HEK293 (cell line): ENCODE data around the gene RPS6KA1.
"Not testable (repeated sequence)": the region's sequence is repeated elsewhere in the genome, so short reads cannot be mapped to it uniquely, and the experiment has no call there.

ENCODE experiments used
- CTCF ChIA-PET: fragments of 350-600 bp; formaldehyde crosslinking; extraction: SDS; loops from one replicate; lab custom pipeline; 2021; ENCODE audit warnings: antibody characterized with exemption; lab: Yijun Ruan, JAX
- POLR2A ChIA-PET: fragments of 300-600 bp; formaldehyde crosslinking; extraction: SDS; loops from one replicate; lab custom pipeline; 2020; ENCODE audit warnings: antibody characterized with exemption, inconsistent platforms; lab: Yijun Ruan, JAX
- H3K27ac ChIP-seq: fragments of 200-500 bp; sonication (Bioruptor generic); 2 replicates; pipeline ENCODE4 v1.5.1; 2014; ENCODE audit warnings: low read depth, low read length, control low read depth, inconsistent platforms; ENCODE audit errors: extremely low read depth
- H3K36me3 ChIP-seq, 2 experiments: fragments of 200-500 bp in 1 of 2; sonication (Bioruptor generic) in 1 of 2; 1 replicate in 1 of 2; 2 replicates in 1 of 2; pipeline ENCODE4 v1.5.1; 2014 to 2017; ENCODE audit warnings: inconsistent platforms in 2 of 2, low read length in 2 of 2; ENCODE audit not compliant: control insufficient read depth in 2 of 2, insufficient read depth in 1 of 2
- H3K4me1 ChIP-seq: fragments of 200-500 bp; sonication (Bioruptor generic); 2 replicates; pipeline ENCODE4 v1.5.1; 2014; ENCODE audit warnings: mild to moderate bottlenecking, low read length, inconsistent platforms; ENCODE audit not compliant: control insufficient read depth, insufficient read depth
- H3K4me3 ChIP-seq: 2 replicates; pipeline ENCODE4 v1.5.1; 2011; ENCODE audit warnings: low read depth, mild to moderate bottlenecking, control low read depth, low read length, moderate library complexity
- H3K9me3 ChIP-seq: fragments of 200-500 bp; sonication (Bioruptor generic); 2 replicates; pipeline ENCODE4 v1.5.1; 2014; ENCODE audit warnings: low read depth, low read length, inconsistent platforms; ENCODE audit not compliant: control insufficient read depth, insufficient read depth
- KLF7 ChIP-seq: fragments of 450-650 bp; formaldehyde crosslinking; IDR thresholded peaks from 2 replicates; pipeline ENCODE4 v1.5.1; 2016; ENCODE audit warnings: missing biosample characterization, missing genetic modification characterization, borderline replicate concordance
- KLF9 ChIP-seq: fragments of 450-650 bp; formaldehyde crosslinking; IDR thresholded peaks from 2 replicates; pipeline ENCODE4 v1.5.1; 2016; ENCODE audit warnings: missing biosample characterization, missing genetic modification characterization, low read depth
- PRDM6 ChIP-seq: fragments of 450-650 bp; formaldehyde crosslinking; IDR thresholded peaks from 2 replicates; pipeline ENCODE4 v1.5.1; 2017; ENCODE audit warnings: missing biosample characterization, missing genetic modification characterization
- ZBTB20 ChIP-seq: fragments of 450-650 bp; formaldehyde crosslinking; IDR thresholded peaks from 2 replicates; pipeline ENCODE4 v1.5.1; 2016; ENCODE audit warnings: missing biosample characterization, missing genetic modification characterization
- ZBTB21 ChIP-seq: fragments of 450-650 bp; formaldehyde crosslinking; IDR thresholded peaks from 2 replicates; pipeline ENCODE4 v1.5.1; 2017; ENCODE audit warnings: missing biosample characterization, missing genetic modification characterization
- ZNF114 ChIP-seq: fragments of 450-650 bp; formaldehyde crosslinking; IDR thresholded peaks from 2 replicates; pipeline ENCODE4 v1.5.0; 2017; ENCODE audit warnings: missing biosample characterization, missing genetic modification characterization
- ZNF169 ChIP-seq: fragments of 450-650 bp; formaldehyde crosslinking; IDR thresholded peaks from 2 replicates; pipeline ENCODE4 v1.5.1; 2016; ENCODE audit warnings: missing biosample characterization, missing genetic modification characterization
- ZNF202 ChIP-seq: fragments of 450-650 bp; formaldehyde crosslinking; IDR thresholded peaks from 2 replicates; pipeline ENCODE4 v1.5.1; 2016; ENCODE audit warnings: missing biosample characterization, missing genetic modification characterization, borderline replicate concordance
- ZNF23 ChIP-seq: fragments of 450-650 bp; formaldehyde crosslinking; IDR thresholded peaks from 2 replicates; pipeline ENCODE4 v1.5.1; 2016; ENCODE audit warnings: missing biosample characterization, missing genetic modification characterization, borderline replicate concordance
- ZNF239 ChIP-seq: fragments of 450-650 bp; formaldehyde crosslinking; IDR thresholded peaks from 2 replicates; pipeline ENCODE4 v1.5.1; 2016; ENCODE audit warnings: missing biosample characterization, missing genetic modification characterization
- ZNF350 ChIP-seq: fragments of 450-650 bp; formaldehyde crosslinking; IDR thresholded peaks from 2 replicates; pipeline ENCODE4 v1.5.0; 2017; ENCODE audit warnings: missing biosample characterization, mild to moderate bottlenecking, missing genetic modification characterization
- ZNF404 ChIP-seq: fragments of 450-650 bp; formaldehyde crosslinking; IDR thresholded peaks from 2 replicates; pipeline ENCODE4 v1.5.1; 2017; ENCODE audit warnings: missing biosample characterization, missing genetic modification characterization
- ZNF423 ChIP-seq: fragments of 450-650 bp; formaldehyde crosslinking; IDR thresholded peaks from 2 replicates; pipeline ENCODE4 v1.5.1; 2016; ENCODE audit warnings: missing biosample characterization, missing genetic modification characterization
- ZNF426 ChIP-seq: fragments of 450-650 bp; formaldehyde crosslinking; IDR thresholded peaks from 2 replicates; pipeline ENCODE4 v1.5.1; 2017; ENCODE audit warnings: missing biosample characterization, missing genetic modification characterization, mild to moderate bottlenecking, inconsistent platforms, moderate library complexity
- ZNF449 ChIP-seq: fragments of 450-650 bp; formaldehyde crosslinking; IDR thresholded peaks from 2 replicates; pipeline ENCODE4 v1.5.1; 2017; ENCODE audit warnings: missing biosample characterization, mild to moderate bottlenecking, missing genetic modification characterization, moderate library complexity
- ZNF544 ChIP-seq: fragments of 450-650 bp; formaldehyde crosslinking; IDR thresholded peaks from 2 replicates; pipeline ENCODE4 v1.5.0; 2017; ENCODE audit warnings: missing biosample characterization, missing genetic modification characterization
- ZNF571 ChIP-seq: fragments of 450-650 bp; formaldehyde crosslinking; IDR thresholded peaks from 2 replicates; pipeline ENCODE4 v1.5.0; 2017; ENCODE audit warnings: missing biosample characterization, missing genetic modification characterization
- ZNF596 ChIP-seq: fragments of 450-650 bp; IDR thresholded peaks from 2 replicates; pipeline ENCODE4 v1.5.0; 2018; ENCODE audit warnings: missing biosample characterization, mild to moderate bottlenecking, missing genetic modification characterization, moderate library complexity
- ZNF610 ChIP-seq: fragments of 450-650 bp; formaldehyde crosslinking; IDR thresholded peaks from 2 replicates; pipeline ENCODE4 v1.5.1; 2016; ENCODE audit warnings: missing biosample characterization, missing genetic modification characterization, borderline replicate concordance
- ZNF660 ChIP-seq: fragments of 450-650 bp; IDR thresholded peaks from 2 replicates; pipeline ENCODE4 v1.5.1; 2018; ENCODE audit warnings: missing biosample characterization, mild to moderate bottlenecking, missing genetic modification characterization
- ZNF76 ChIP-seq: fragments of 450-650 bp; formaldehyde crosslinking; IDR thresholded peaks from 2 replicates; pipeline ENCODE4; 2016; ENCODE audit warnings: low read depth, missing biosample characterization, missing genetic modification characterization, borderline replicate concordance
- ZNF768 ChIP-seq: fragments of 450-650 bp; formaldehyde crosslinking; IDR thresholded peaks from 2 replicates; pipeline ENCODE4 v1.5.1; 2018; ENCODE audit warnings: missing biosample characterization, mild to moderate bottlenecking, missing genetic modification characterization
- ZNF791 ChIP-seq: fragments of 450-650 bp; formaldehyde crosslinking; IDR thresholded peaks from 2 replicates; pipeline ENCODE4 v1.5.1; 2016; ENCODE audit warnings: missing biosample characterization, missing genetic modification characterization
- ZSCAN5A ChIP-seq: fragments of 450-650 bp; formaldehyde crosslinking; IDR thresholded peaks from 2 replicates; pipeline ENCODE4 v1.5.1; 2016; ENCODE audit warnings: missing biosample characterization, missing genetic modification characterization
- ZXDB ChIP-seq: fragments of 450-650 bp; formaldehyde crosslinking; IDR thresholded peaks from 2 replicates; pipeline ENCODE4 v1.5.1; 2016; ENCODE audit warnings: missing biosample characterization, missing genetic modification characterization

The RPS6KA1 gene

GRCh38 chr1:26583646-26584485 is 54.3 kb downstream of the RPS6KA1 start:
- Histone ChIP-seq H3K9me3 (no peaks in the 10 kb centered on the region), H3K4me1 (no peaks in the 10 kb centered on the region), H3K4me3 (no peak overlapping the region), H3K27ac (no peak overlapping the region), H3K36me3 (no peaks in the 10 kb centered on the region)
- no peak for TF ChIP-seq ZSCAN5A (tag by site-specific recombination)
- no peak for TF ChIP-seq ZNF791
- no peak for TF ChIP-seq ZNF449 (tag by site-specific recombination)
- 0 out of 2 replicates have a peak, but pooled peaks have one; percentile 20 for TF ChIP-seq ZNF768 (tag by site-specific recombination)
- TF ChIP-seq ZNF660, result no peak
- TF ChIP-seq ZNF23 (tag by site-specific recombination), result no peak
- no peak for TF ChIP-seq ZNF404 (tag by site-specific recombination)
- no peak for TF ChIP-seq ZNF596
- ChIA-PET CTCF (interaction anchor here (0.6 to 1.5 kb wide), 8 partner anchors 18 to 314 kb away, joined by 3 to 4 read pairs (median 3); no protein-coding TSS in a partner anchor), POLR2A (no interaction called here)

GRCh38 chr1:26584588-26584987 is 55.0 kb downstream of the RPS6KA1 start:
- CTCF ChIA-PET, result interaction anchor here (0.8 to 1.5 kb wide), 5 partner anchors 18 to 216 kb away, joined by 3 to 4 read pairs (median 3); no protein-coding TSS in a partner anchor
- H3K4me1 ChIP-seq, H3K9me3 ChIP-seq, H3K27ac ChIP-seq, POLR2A ChIA-PET, H3K4me3 ChIP-seq, H3K36me3 ChIP-seq: not testable (repeated sequence)

- CTCF ChIA-PET, result interaction anchor here (0.5 to 1.5 kb wide), 4 partner anchors 17 to 1380 kb away, joined by 3 to 10 read pairs (median 4); no protein-coding TSS in a partner anchor
These were observed 55.9 kb downstream of the RPS6KA1 start for GRCh38 chr1:26585471-26585870.

GRCh38 chr1:26593385-26593784 is 63.8 kb downstream of the RPS6KA1 start:
- H3K4me1 ChIP-seq, result no peaks in the 10 kb centered on the region
- CTCF ChIA-PET, result interaction anchor here (1.5 kb wide), 1 partner anchor 9 kb away, joined by 3 read pairs; no protein-coding TSS in a partner anchor
- no peaks in the 10 kb centered on the region for H3K36me3 ChIP-seq
- POLR2A ChIA-PET, result no interaction called here
- no peak overlapping the region for H3K27ac ChIP-seq
- no peaks in the 10 kb centered on the region for H3K9me3 ChIP-seq
- H3K4me3 ChIP-seq, result no peak overlapping the region
- TF ChIP-seq ZBTB21 (tag by site-specific recombination) (no peak), KLF9 (tag by site-specific recombination) (no peak), ZNF76 (tag by site-specific recombination) (no peak), ZNF544 (no peak), ZBTB20 (no peak), PRDM6 (no peak), ZNF571 (tag by site-specific recombination) (no peak), ZNF239 (tag by site-specific recombination) (no peak), ZNF114 (tag by site-specific recombination) (no peak), ZNF423 (tag by site-specific recombination) (no peak), KLF7 (tag by site-specific recombination) (no peak), ZNF169 (tag by site-specific recombination) (no peak), ZNF202 (tag by site-specific recombination) (no peak), ZNF350 (no peak), ZXDB (tag by site-specific recombination) (no peak)

More at GRCh38 chr1:26585471-26585870, 55.9 kb downstream of the RPS6KA1 start:
- POLR2A ChIA-PET, result interaction anchor here (0.7 to 0.8 kb wide), 2 partner anchors 14 to 113 kb away, joined by 3 read pairs; partner anchors contain the start of gene HMGN2
- Histone ChIP-seq H3K27ac (no peak overlapping the region), H3K36me3 (no peaks in the 10 kb centered on the region), H3K4me3 (no peak overlapping the region), H3K9me3 (no peaks in the 10 kb centered on the region), H3K4me1 (no peaks in the 10 kb centered on the region)
- TF ChIP-seq ZNF426 (no peak), ZNF76 (tag by site-specific recombination) (no peak), ZNF610 (tag by site-specific recombination) (no peak)
